ENCODE results near the gene WWTR1. TPM values are rescaled to one million over a fixed set of nuclear protein-coding genes. Genes with fewer than 3 reads are reported as not detected.

Gene WWTR1
- total RNA-seq, 2 experiments from 2014 or later, result 0.40 to 0.63 TPM

- Mint-ChIP-seq H3K36me3 (ENCODE audit: low read depth) (no peaks in the 10 kb centered on the region), H3K27me3 (peaks cover 5% of the 10 kb centered on the region), H3K4me1 (ENCODE audit: low read depth) (peaks cover 2% of the 10 kb centered on the region), H3K4me3 (no peak overlapping the region), H3K27ac (no peak overlapping the region), H3K9me3 (no peaks in the 10 kb centered on the region)
- TF ChIP-seq CTCF (IDR thresholded peaks at IDR 0.05), result no peak
- CTCF ChIA-PET, result interaction anchor here (0.5 to 6.0 kb wide), 4 partner anchors 33 to 204 kb away, joined by 3 to 53 read pairs (median 16); no protein-coding TSS in a partner anchor
- ATAC-seq (no peak), DNase-seq (no peak)
- intact Hi-C loops (cut with micrococcal nuclease), result loop anchor here (10.0 kb wide), 1 partner anchor 208 kb away; no protein-coding TSS in a partner anchor
- POLR2A ChIA-PET, result no interaction called here
Observed at GRCh38 chr3:149566292-149566975, 91.4 kb downstream of the WWTR1 start.

GRCh38 chr3:149564079-149564478 is 93.7 kb downstream of the WWTR1 start:
- Mint-ChIP-seq H3K27me3 (peaks cover 2% of the 10 kb centered on the region), H3K4me3 (no peak overlapping the region), H3K36me3 (ENCODE audit: low read depth) (no peaks in the 10 kb centered on the region), H3K4me1 (ENCODE audit: low read depth) (no peaks in the 10 kb centered on the region), H3K27ac (no peak overlapping the region), H3K9me3 (no peaks in the 10 kb centered on the region)
- intact Hi-C loops (cut with micrococcal nuclease), result loop anchor here (10.0 kb wide), 1 partner anchor 211 kb away; no protein-coding TSS in a partner anchor
- POLR2A ChIA-PET, result no interaction called here
- DNase-seq, result no peak
- ATAC-seq, result no peak
- CTCF ChIA-PET, result interaction anchor here (0.6 kb wide), 1 partner anchor 1883 kb away, joined by 3 read pairs; no protein-coding TSS in a partner anchor
- TF ChIP-seq CTCF (IDR thresholded peaks at IDR 0.05), result no peak

- no peak for TF ChIP-seq CTCF (IDR thresholded peaks at IDR 0.05)
- DNase-seq (no peak), ATAC-seq (no peak)
- CTCF ChIA-PET, result interaction anchor here (0.6 to 0.9 kb wide), 2 partner anchors 46 to 96 kb away, joined by 3 read pairs; no protein-coding TSS in a partner anchor
- no peaks in the 10 kb centered on the region for H3K36me3 Mint-ChIP-seq (ENCODE audit: low read depth)
- H3K27ac Mint-ChIP-seq, result no peak overlapping the region
- H3K4me1 Mint-ChIP-seq (ENCODE audit: low read depth), result no peaks in the 10 kb centered on the region
- POLR2A ChIA-PET, result no interaction called here
- no peaks in the 10 kb centered on the region for H3K9me3 Mint-ChIP-seq
- no peak overlapping the region for H3K4me3 Mint-ChIP-seq
- peaks cover 6% of the 10 kb centered on the region for H3K27me3 Mint-ChIP-seq
- intact Hi-C loops (cut with micrococcal nuclease), result loop anchor here (10.0 kb wide), 1 partner anchor 212 kb away; no protein-coding TSS in a partner anchor
Observed at GRCh38 chr3:149563114-149563513, 94.7 kb downstream of the WWTR1 start.

GRCh38 chr3:149560617-149561016 is 97.2 kb downstream of the WWTR1 start:
- H3K4me1 Mint-ChIP-seq (ENCODE audit: low read depth), result no peaks in the 10 kb centered on the region

More at GRCh38 chr3:149560617-149561016, 97.2 kb downstream of the WWTR1 start:
- CTCF ChIA-PET, result interaction anchor here (0.6 kb wide), 1 partner anchor 211 kb away, joined by 3 read pairs; no protein-coding TSS in a partner anchor
- no peak overlapping the region for H3K27ac Mint-ChIP-seq
- DNase-seq (no peak), ATAC-seq (no peak)
- TF ChIP-seq CTCF (IDR thresholded peaks at IDR 0.05), result no peak
- intact Hi-C loops (cut with micrococcal nuclease), result loop anchor here (10.0 kb wide), 1 partner anchor 214 kb away; no protein-coding TSS in a partner anchor
- H3K27me3 Mint-ChIP-seq, result peaks cover 4% of the 10 kb centered on the region
- POLR2A ChIA-PET, result no interaction called here
- no peaks in the 10 kb centered on the region for H3K36me3 Mint-ChIP-seq (ENCODE audit: low read depth)
- H3K4me3 Mint-ChIP-seq, result no peak overlapping the region
- no peaks in the 10 kb centered on the region for H3K9me3 Mint-ChIP-seq

All from activated CD8-positive, alpha-beta T cell treated with anti-CD3 and anti-CD28 coated beads for 36 hours (primary cell).